Activated CD4-positive, alpha-beta T cell treated with anti-CD3 and anti-CD28 coated beads, Interleukin-10, Interleukin-2, amounts not matched to agents 100 ng/mL and 50 ng/mL, durations not matched to agents 16 hours and 8 hours (primary cell): Measurements from ENCODE around the gene ACTR3.

ENCODE experiments used
- DNase-seq: peaks from one replicate; pipeline ENCODE4 v3.0.0-alpha.2; 2020

The ACTR3 gene

GRCh38 chr2:113966832-113967231 is 76.9 kb downstream of the ACTR3 start:
- no peak for DNase-seq

GRCh38 chr2:113967272-113967671 is 77.4 kb downstream of the ACTR3 start:
- no peak for DNase-seq

DNA sequence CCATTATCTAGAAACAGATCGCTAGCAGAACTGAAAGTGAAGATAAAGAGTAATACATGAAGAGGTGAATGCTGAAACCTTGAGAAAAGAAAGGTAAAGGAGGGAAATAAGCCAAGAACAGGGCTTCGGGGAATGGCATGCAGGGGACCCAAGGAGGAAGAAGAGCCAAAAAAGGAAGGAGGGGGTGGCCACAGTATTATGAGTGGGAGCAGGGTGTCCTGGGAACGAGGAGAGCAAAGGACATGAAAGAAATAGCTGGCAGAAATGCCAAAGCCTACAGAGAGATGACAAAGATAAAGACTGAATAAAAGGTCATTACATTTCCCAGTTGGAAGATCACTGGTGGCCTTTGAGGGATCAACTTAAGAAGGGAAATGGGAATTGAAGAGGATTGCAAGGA is 82.9 kb downstream of the ACTR3 start:
- no peak for DNase-seq

GRCh38 chr2:113973810-113974209 is 83.9 kb downstream of the ACTR3 start:
- no peak for DNase-seq

DNA sequence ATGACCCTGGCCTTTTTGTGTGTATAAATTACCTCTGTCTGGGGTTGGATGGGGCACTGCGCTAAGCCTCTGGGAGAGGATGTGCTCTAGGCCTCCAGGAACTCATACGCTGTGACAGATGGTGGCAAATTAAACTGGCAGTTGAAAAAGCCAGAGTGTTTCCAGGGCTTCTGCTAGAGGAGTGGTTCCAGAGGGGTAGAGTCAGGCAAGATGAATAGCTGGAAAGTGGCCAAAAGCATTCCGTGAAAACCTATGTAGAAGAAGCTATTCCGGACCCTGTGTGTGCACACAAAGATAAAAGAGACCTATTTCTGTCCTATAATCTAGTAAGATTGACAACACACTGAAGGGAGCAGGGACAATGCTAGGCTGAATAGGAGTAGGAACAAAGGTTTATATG is 84.8 kb downstream of the ACTR3 start:
- no peak for DNase-seq

- DNase-seq: no peak
Observed at GRCh38 chr2:113976277-113976928, 86.5 kb downstream of the ACTR3 start.

- DNase-seq: no peak
Observed at GRCh38 chr2:113977060-113977659, 87.3 kb downstream of the ACTR3 start.

- no peak for DNase-seq
Observed at GRCh38 chr2:113977660-113978523, 88.0 kb downstream of the ACTR3 start.

DNA sequence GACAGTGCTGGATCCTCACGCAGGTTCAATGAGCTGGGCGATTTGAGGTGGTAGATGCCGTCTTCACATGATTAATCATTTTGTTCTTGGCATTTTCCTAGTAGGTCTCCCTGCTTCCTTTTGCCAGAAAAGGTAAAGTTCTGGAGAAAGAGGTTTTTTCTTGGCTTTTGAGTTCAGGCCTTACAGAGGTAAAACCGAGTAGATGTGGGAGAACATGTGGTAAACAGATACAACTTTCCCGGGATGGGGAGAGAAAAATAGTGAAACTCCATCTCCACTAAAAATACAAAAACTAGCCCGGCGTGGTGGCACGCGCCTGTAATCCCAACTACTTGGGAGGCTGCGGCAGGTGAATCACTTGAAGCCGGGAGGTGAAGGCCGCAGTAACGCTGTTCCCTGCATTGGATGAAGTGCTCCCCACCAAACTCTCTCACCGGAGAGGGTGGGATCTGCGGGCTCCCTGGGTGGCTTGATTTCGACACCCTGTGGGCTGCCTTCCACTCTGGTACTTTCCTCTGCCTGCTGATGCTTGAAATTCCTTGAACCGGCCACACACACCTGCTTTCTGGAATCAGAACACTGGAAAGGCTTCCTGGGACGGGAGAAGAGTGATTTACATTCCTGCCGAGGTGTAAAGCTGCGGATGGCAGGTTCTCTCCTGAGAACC is 88.8 kb downstream of the ACTR3 start:
- DNase-seq: no peak

- DNase-seq: peak; percentile 80
Observed at GRCh38 chr2:113979191-113980128, 89.6 kb downstream of the ACTR3 start.

GRCh38 chr2:113980946-113981345 is 91.1 kb downstream of the ACTR3 start:
- DNase-seq: no peak

- no peak for DNase-seq
Observed at GRCh38 chr2:113981404-113982134, 91.7 kb downstream of the ACTR3 start.

- DNase-seq: no peak
Observed at GRCh38 chr2:113985554-113986397, 95.9 kb downstream of the ACTR3 start.

- DNase-seq: no peak
Observed at GRCh38 chr2:113986762-113987290, 96.9 kb downstream of the ACTR3 start.

DNA sequence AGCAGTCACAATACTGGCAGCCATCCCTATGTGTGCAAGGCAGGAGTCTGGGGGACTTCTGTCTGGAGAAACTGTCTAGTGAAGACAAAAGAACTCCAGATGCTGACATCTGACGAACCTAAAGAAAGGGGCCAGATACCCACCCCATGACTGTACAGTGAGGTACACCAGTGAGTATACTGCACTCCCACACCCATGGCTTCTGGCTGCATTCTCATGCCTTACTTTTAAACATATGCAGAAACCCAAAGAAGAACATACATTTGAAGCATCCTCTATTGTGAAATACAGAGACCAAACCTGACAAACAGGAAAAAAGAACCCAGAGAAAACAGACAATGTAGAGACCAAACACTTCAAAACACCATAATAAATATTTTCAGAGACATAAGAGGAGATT is 102.2 kb downstream of the ACTR3 start:
- no peak for DNase-seq

DNA sequence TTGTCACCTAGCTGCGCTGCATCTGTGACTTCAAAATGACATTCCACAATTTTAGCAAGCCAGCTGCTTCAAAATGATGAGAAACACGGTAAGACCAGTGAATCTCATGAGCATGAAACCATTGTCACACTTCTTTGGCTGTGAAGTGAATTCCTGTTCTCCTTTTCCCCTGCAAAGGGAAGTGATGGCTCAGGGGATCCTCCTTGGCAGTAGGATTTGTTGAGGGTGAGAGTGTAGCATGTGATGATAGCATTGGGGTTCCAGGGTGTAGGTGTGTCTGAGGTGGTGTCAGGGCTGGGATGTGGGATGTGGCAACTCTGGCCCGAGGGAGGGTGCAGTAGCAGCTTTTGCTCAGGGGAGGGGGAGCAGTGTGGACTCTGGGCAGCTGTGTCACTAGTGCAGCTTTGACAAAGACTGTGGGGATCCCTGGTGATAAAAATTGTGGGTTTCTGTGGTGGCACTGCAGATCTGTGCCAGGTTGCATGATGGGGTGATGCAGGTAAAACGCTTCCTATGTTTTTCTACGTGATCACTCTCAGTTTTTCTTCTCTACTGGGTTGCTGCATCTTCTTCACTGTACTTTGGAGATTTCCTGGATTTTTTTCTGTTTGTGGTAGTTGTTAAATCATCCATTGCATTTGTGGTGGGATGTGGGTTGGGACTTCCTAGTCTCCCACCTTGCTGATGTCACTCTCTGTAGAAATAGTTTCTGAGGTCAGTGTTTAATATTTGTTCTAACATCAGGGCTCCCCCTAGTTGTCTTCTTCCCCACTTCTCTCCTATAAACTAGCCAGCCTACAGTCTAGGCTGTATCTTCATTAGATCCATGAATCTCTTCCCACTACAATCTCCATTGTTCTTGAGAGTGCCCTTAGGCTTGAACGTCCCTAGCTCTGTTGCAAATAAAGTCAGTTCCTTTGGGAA is 107.0 kb downstream of the ACTR3 start:
- no peak for DNase-seq

- DNase-seq: no peak
Observed at GRCh38 chr2:114001152-114001551, 111.3 kb downstream of the ACTR3 start.

- no peak for DNase-seq
Observed at GRCh38 chr2:114001937-114002336, 112.0 kb downstream of the ACTR3 start.

DNA sequence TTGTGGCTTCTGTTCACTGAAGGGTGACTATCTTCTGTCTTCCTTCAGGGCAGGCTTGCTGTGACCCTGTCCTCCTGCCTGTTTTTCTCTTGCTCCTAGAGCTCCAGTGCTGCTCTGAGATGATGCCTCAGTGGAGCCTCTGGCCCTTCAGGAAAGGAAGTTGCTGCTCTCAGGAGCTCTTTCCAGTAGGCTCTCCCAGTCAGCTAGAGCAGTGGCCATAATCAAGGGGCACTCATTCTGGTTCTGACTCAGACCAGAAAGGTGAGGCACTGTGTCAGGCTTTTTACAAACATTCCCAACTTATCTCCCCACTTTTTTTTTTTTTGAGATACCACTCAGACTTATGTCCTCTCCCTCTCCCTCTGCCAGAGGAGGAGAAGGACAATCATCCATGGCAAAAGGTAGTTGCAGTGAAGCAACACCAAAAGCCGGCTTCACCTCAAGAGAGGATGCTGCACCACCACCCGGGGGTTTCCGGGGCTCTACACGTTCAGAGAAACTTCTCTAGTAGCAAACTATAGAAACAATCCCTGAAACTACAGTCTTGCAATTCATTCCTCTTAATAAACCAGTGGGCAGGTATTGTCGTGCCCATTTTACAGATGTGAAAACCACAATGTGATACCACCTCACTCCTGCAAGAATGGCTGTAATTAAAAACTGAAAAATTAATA is 115.4 kb downstream of the ACTR3 start:
- no peak for DNase-seq
